CD14-positive monocyte (primary cell): ENCODE results near the gene APP. TPM values are rescaled to one million over a fixed set of nuclear protein-coding genes. Genes with fewer than 3 reads are reported as not detected.

ENCODE experiments used
- DNase-seq, 3 donors: peaks; one replicate each; pipeline ENCODE4 v3.0.0-alpha.2; 2011 to 2022
- H2AFZ ChIP-seq: 2 replicates; pipeline ENCODE4 v1.6.0; 2012; ENCODE audit warnings: mild to moderate bottlenecking, low read depth, low read length, inconsistent platforms; ENCODE audit not compliant: insufficient read depth, poor library complexity, severe bottlenecking
- H3K27ac ChIP-seq, 2 donors: 1 replicate in 1 of 2; 2 replicates in 1 of 2; pipeline ENCODE4 v1.5.1; 2012 to 2013; ENCODE audit warnings: low read length in 2 of 2, control low read depth in 1 of 2, inconsistent platforms in 1 of 2, low read depth in 1 of 2, mild to moderate bottlenecking in 1 of 2
- H3K27me3 ChIP-seq, 2 donors: one replicate each; pipeline versions ENCODE4 v1.6.0 to v1.6.1; 2011 to 2013; ENCODE audit warnings: low read length in 2 of 2; ENCODE audit not compliant: control insufficient read depth in 2 of 2, insufficient read depth in 2 of 2
- H3K36me3 ChIP-seq, 2 donors: replicated peaks in 1 of 2; 1 replicate in 1 of 2; 2 replicates in 1 of 2; pipeline versions ENCODE4 v1.5.1 to v1.6.1; 2012 to 2013; ENCODE audit warnings: low read length in 2 of 2, control low read depth in 1 of 2, inconsistent platforms in 1 of 2, mild to moderate bottlenecking in 1 of 2; ENCODE audit not compliant: insufficient read depth in 2 of 2, control insufficient read depth in 1 of 2
- H3K4me1 ChIP-seq, 2 donors: 1 replicate in 1 of 2; 2 replicates in 1 of 2; pipeline versions ENCODE4 v1.5.1 to v1.6.1; 2012 to 2013; ENCODE audit warnings: low read length in 2 of 2, control low read depth in 1 of 2, inconsistent platforms in 1 of 2, mild to moderate bottlenecking in 1 of 2, moderate library complexity in 1 of 2; ENCODE audit not compliant: insufficient read depth in 2 of 2, control insufficient read depth in 1 of 2
- H3K4me2 ChIP-seq: replicated peaks from 2 replicates; pipeline ENCODE3; 2012; ENCODE audit warnings: low read length, moderate library complexity, mild to moderate bottlenecking; ENCODE audit not compliant: poor library complexity, severe bottlenecking; ENCODE audit errors: extremely low read depth
- H3K4me3 ChIP-seq, 3 experiments: fragments of 200-600 bp in 1 of 3; sonication (generic) in 1 of 3; replicated peaks in 1 of 3; 1 replicate in 2 of 3; 2 replicates in 1 of 3; pipeline ENCODE4 v1.5.1; 2011 to 2013; ENCODE audit warnings: low read length in 3 of 3, mild to moderate bottlenecking in 3 of 3, control low read depth in 2 of 3, low read depth in 2 of 3, inconsistent platforms in 1 of 3, moderate library complexity in 1 of 3
- H3K79me2 ChIP-seq: 2 replicates; pipeline ENCODE4 v1.6.0; 2012; ENCODE audit warnings: mild to moderate bottlenecking, control low read depth, inconsistent platforms, low read length, moderate library complexity; ENCODE audit not compliant: insufficient read depth
- H3K9ac ChIP-seq: 2 replicates; pipeline ENCODE4 v1.6.0; 2017; ENCODE audit warnings: low read length, mild to moderate bottlenecking; ENCODE audit not compliant: insufficient read depth, poor library complexity, severe bottlenecking
- H3K9me3 ChIP-seq, 2 donors: replicated peaks in 1 of 2; 1 replicate in 1 of 2; 2 replicates in 1 of 2; pipeline versions ENCODE4 v1.5.1 to v1.6.1; 2012 to 2013; ENCODE audit warnings: low read length in 2 of 2, control low read depth in 1 of 2; ENCODE audit not compliant: control insufficient read depth in 1 of 2, insufficient read depth in 1 of 2
- H4K20me1 ChIP-seq: 2 replicates; pipeline ENCODE4 v1.6.0; 2012; ENCODE audit warnings: mild to moderate bottlenecking, low read length, control low read depth, moderate library complexity; ENCODE audit not compliant: insufficient read depth
- H3K27ac Mint-ChIP-seq, 7 donors: one replicate each; pipeline ENCODE4 v1.8.0; 2020; ENCODE audit warnings: mild to moderate bottlenecking in 7 of 7, mixed read lengths in 7 of 7, moderate library complexity in 6 of 7, inconsistent platforms in 2 of 7
- H3K27me3 Mint-ChIP-seq, 3 donors: one replicate each; pipeline ENCODE4 v1.8.0; 2021 to 2022; ENCODE audit warnings: low read depth in 3 of 3, mild to moderate bottlenecking in 3 of 3, mixed read lengths in 3 of 3, moderate library complexity in 3 of 3, inconsistent platforms in 1 of 3
- H3K36me3 Mint-ChIP-seq, 2 donors: one replicate each; pipeline ENCODE4 v1.8.0; 2020; ENCODE audit warnings: mixed read lengths in 2 of 2, inconsistent platforms in 1 of 2, mild to moderate bottlenecking in 1 of 2
- H3K4me1 Mint-ChIP-seq: one replicate; pipeline ENCODE4 v1.8.0; 2020; ENCODE audit warnings: mild to moderate bottlenecking, mixed read lengths
- H3K4me3 Mint-ChIP-seq, 2 donors: one replicate each; pipeline ENCODE4 v1.8.0; 2020; ENCODE audit warnings: mild to moderate bottlenecking in 2 of 2, mixed read lengths in 2 of 2, moderate library complexity in 1 of 2
- H3K9me3 Mint-ChIP-seq, 7 donors: one replicate each; pipeline ENCODE4 v1.8.0; 2020 to 2022; ENCODE audit warnings: mixed read lengths in 7 of 7, mild to moderate bottlenecking in 6 of 7, moderate library complexity in 6 of 7, inconsistent platforms in 2 of 7
- WGBS: methylation state at CpG from one replicate; pipeline ENCODE4 v1.1.5; 2013; ENCODE audit warnings: missing lambda C conversion rate; ENCODE audit not compliant: insufficient coverage; 5-methylcytosine and 5-hydroxymethylcytosine counted together
- intact Hi-C, 2 donors: fragments of 100-400 bp; cut with micrococcal nuclease; formaldehyde crosslinking; loops; one replicate each; pipeline versions ENCODE4 v1.15.0 to v1.15.1; 2023
- polyA plus RNA-seq, 3 donors: library from polyadenylated mRNA; depleted of rRNA in 1 of 3; unstranded in 2 of 3; stranded (reverse) in 1 of 3; fragments of 300-500 nt in 2 of 3; fragments of >200 nt in 1 of 3; fragmentation: Illumina TruSeq in 2 of 3; gene quantifications; 1 replicate in 2 of 3; 2 replicates in 1 of 3; pipeline ENCODE4 v1.2.3, GENCODE V29; 2012 to 2021
- TF ChIP-seq, protein P1 (sequence below): fragments of 200-600 bp; IDR thresholded peaks from one replicate; pipeline ENCODE4 v1.8.0; 2022; ENCODE audit warnings: antibody characterized with exemption, mild to moderate bottlenecking

APP gene
- polyA plus RNA-seq, 3 donors = 28.0 to 118 (median 35.1) TPM

DNA sequence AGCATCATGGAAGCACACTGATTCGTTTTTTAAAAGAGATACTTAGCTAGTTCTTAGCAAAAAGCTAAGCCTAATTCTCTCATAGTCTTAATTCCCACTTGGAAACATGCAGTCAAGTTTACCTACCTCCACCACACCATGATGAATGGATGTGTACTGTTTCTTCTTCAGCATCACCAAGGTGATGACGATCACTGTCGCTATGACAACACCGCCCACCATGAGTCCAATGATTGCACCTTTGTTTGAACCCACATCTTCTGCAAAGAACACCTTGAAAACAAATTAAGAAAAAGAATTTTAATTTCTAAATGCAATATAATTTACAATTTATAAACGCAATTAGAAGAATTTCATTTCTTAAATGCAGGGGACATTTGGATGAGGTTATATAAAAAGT lies 279.0 kb downstream of the APP start:
- no peak overlapping the region for H2AFZ ChIP-seq
- no peak overlapping the region for H3K27ac ChIP-seq
- no peaks in the 10 kb centered on the region for H3K27me3 ChIP-seq
- Mint-ChIP-seq H3K27me3 (no peaks in the 10 kb centered on the region), H3K9me3 (no peaks in the 10 kb centered on the region), H3K36me3 (peaks cover 55 to 76% of the 10 kb centered on the region in 2 donors), H3K27ac (no peak overlapping the region), H3K4me3 (no peak overlapping the region), H3K4me1 (peaks cover 4% of the 10 kb centered on the region)
- no peaks in the 10 kb centered on the region for H3K79me2 ChIP-seq
- H3K9ac ChIP-seq = no peak overlapping the region
- no peaks in the 10 kb centered on the region for H4K20me1 ChIP-seq
- no peaks in the 10 kb centered on the region for H3K9me3 ChIP-seq
- H3K4me2 ChIP-seq = no peak overlapping the region
- no peaks in the 10 kb centered on the region for H3K4me1 ChIP-seq
- DNase-seq = no peak
- TF ChIP-seq, protein P1, sequence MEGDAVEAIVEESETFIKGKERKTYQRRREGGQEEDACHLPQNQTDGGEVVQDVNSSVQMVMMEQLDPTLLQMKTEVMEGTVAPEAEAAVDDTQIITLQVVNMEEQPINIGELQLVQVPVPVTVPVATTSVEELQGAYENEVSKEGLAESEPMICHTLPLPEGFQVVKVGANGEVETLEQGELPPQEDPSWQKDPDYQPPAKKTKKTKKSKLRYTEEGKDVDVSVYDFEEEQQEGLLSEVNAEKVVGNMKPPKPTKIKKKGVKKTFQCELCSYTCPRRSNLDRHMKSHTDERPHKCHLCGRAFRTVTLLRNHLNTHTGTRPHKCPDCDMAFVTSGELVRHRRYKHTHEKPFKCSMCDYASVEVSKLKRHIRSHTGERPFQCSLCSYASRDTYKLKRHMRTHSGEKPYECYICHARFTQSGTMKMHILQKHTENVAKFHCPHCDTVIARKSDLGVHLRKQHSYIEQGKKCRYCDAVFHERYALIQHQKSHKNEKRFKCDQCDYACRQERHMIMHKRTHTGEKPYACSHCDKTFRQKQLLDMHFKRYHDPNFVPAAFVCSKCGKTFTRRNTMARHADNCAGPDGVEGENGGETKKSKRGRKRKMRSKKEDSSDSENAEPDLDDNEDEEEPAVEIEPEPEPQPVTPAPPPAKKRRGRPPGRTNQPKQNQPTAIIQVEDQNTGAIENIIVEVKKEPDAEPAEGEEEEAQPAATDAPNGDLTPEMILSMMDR = no peak
- peaks cover 35 to 82% of the 10 kb centered on the region in 2 donors for H3K36me3 ChIP-seq
- no peak overlapping the region for H3K4me3 ChIP-seq
- no CpG with 5 or more reads among the region's 5 CpGs for WGBS
- intact Hi-C loops = no loop called here

GRCh38 chr21:25890001-25890400 lies 280.6 kb downstream of the APP start:
- DNase-seq = no peak
- H3K9ac ChIP-seq = no peak overlapping the region
- no peak overlapping the region for H3K4me2 ChIP-seq
- no peaks in the 10 kb centered on the region for H3K79me2 ChIP-seq
- Mint-ChIP-seq H3K4me1 (peaks cover 4% of the 10 kb centered on the region), H3K27me3 (no peaks in the 10 kb centered on the region), H3K4me3 (no peak overlapping the region), H3K36me3 (peaks cover 60 to 84% of the 10 kb centered on the region in 2 donors), H3K9me3 (no peaks in the 10 kb centered on the region), H3K27ac (peak overlapping the region in 1 of 7 donors; percentile 35)
- 29% methylated on average over 1 of the region's 2 CpGs for WGBS
- peaks cover 42 to 90% of the 10 kb centered on the region in 2 donors for H3K36me3 ChIP-seq
- H3K27ac ChIP-seq = no peak overlapping the region
- H2AFZ ChIP-seq = no peak overlapping the region
- intact Hi-C loops = no loop called here
- TF ChIP-seq, protein P1 = no peak
- no peak overlapping the region for H3K4me3 ChIP-seq
- H3K4me1 ChIP-seq = no peaks in the 10 kb centered on the region
- H3K9me3 ChIP-seq = no peaks in the 10 kb centered on the region
- no peaks in the 10 kb centered on the region for H3K27me3 ChIP-seq
- H4K20me1 ChIP-seq = no peaks in the 10 kb centered on the region
